ENCODE measurements around the gene MTPN. TPM values are rescaled to one million over a fixed set of nuclear protein-coding genes. Genes with fewer than 3 reads are reported as not detected.
A peak's percentile ranks its signal among the peaks of the same experiment; 100 is the strongest.

Gene MTPN
- total RNA-seq, 1 experiment from 2014 or later = 98.2 TPM

DNA sequence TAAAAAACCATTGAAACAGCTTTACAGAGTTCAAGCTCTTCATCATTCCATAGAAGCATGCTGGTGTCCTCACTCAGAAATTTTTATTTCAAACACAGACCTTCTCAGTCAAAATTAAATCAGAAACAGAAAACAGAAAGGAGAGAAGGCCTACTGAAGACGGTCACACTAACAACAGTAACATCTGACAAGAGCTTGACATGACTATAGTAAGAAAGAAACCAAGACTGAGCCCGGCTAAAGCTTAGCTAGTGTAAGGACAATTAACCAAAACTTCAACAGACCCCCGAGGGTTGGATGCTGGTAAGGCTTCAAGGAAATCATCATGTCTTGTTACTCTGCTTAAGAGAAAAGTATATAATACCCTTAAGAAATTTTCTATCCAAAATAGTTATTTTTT is 38.6 kb downstream of the MTPN start:
- H3K79me2 ChIP-seq (ENCODE audit: insufficient read depth, low read length) = peaks cover 2% of the 10 kb centered on the region; the same call in 1 of the 2 replicates
- no peak overlapping the region for H2BK15ac ChIP-seq (ENCODE audit: low read depth, low read length)
- no peak overlapping the region for H3K27ac ChIP-seq (ENCODE audit: insufficient read length, low read depth, low read length)
- no peak overlapping the region for H2BK5ac ChIP-seq (ENCODE audit: insufficient read length, low read length)
- H3K9me3 ChIP-seq (ENCODE audit: control insufficient read depth, low read depth, low read length) = no peaks in the 10 kb centered on the region
- H3K27me3 ChIP-seq (ENCODE audit: insufficient read depth, low read length) = no peaks in the 10 kb centered on the region
- Mint-ChIP-seq H3K4me1 (peaks cover 23 to 28% of the 10 kb centered on the region in 2 experiments), H3K4me3 (no peak overlapping the region), H3K27ac (peak overlapping the region in 2 of 3 experiments; percentile 51 to 68; a peak in 2 of 7 replicates), H3K36me3 (ENCODE audit: insufficient read depth in 1 of 3, low read depth in 3 of 3) (no peaks in the 10 kb centered on the region), H3K27me3 (ENCODE audit: low read depth) (no peaks in the 10 kb centered on the region), H3K9me3 (no peaks in the 10 kb centered on the region)
- no peak overlapping the region for H2BK120ac ChIP-seq (ENCODE audit: low read depth, low read length, poor library complexity, severe bottlenecking)
- H2AK5ac ChIP-seq (ENCODE audit: insufficient read length, low read length) = no peak overlapping the region
- no peak overlapping the region for H3K4me2 ChIP-seq (ENCODE audit: insufficient read depth, insufficient read length, low read length)
- no peak overlapping the region for H4K5ac ChIP-seq (ENCODE audit: insufficient read length, low read depth, low read length)
- H4K20me1 ChIP-seq (ENCODE audit: control insufficient read depth, insufficient read depth, insufficient read length) = no peaks in the 10 kb centered on the region
- no peak overlapping the region for H3K56ac ChIP-seq (ENCODE audit: insufficient read length, low read depth, low read length)
- H2BK12ac ChIP-seq (ENCODE audit: insufficient read length, low read depth, low read length) = no peak overlapping the region
- H3K9ac ChIP-seq (ENCODE audit: extremely low read depth, insufficient read length, low read length) = no peak overlapping the region
- H2AFZ ChIP-seq (ENCODE audit: low read length) = no peak overlapping the region
- no peak overlapping the region for H3K4ac ChIP-seq (ENCODE audit: low read depth, low read length)
- TF ChIP-seq, protein P1, sequence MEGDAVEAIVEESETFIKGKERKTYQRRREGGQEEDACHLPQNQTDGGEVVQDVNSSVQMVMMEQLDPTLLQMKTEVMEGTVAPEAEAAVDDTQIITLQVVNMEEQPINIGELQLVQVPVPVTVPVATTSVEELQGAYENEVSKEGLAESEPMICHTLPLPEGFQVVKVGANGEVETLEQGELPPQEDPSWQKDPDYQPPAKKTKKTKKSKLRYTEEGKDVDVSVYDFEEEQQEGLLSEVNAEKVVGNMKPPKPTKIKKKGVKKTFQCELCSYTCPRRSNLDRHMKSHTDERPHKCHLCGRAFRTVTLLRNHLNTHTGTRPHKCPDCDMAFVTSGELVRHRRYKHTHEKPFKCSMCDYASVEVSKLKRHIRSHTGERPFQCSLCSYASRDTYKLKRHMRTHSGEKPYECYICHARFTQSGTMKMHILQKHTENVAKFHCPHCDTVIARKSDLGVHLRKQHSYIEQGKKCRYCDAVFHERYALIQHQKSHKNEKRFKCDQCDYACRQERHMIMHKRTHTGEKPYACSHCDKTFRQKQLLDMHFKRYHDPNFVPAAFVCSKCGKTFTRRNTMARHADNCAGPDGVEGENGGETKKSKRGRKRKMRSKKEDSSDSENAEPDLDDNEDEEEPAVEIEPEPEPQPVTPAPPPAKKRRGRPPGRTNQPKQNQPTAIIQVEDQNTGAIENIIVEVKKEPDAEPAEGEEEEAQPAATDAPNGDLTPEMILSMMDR (conservative IDR thresholded peaks at IDR 0.05) = no peak
- no CpG with 5 or more reads among the region's 3 CpGs for WGBS (ENCODE audit: extremely low coverage, insufficient read length, low lambda C conversion rate)
- H3T11ph ChIP-seq (ENCODE audit: low read length) = no peak overlapping the region
- no peak for DNase-seq
- H4K8ac ChIP-seq (replicated peaks; ENCODE audit: insufficient read length, low read depth, low read length) = no peak overlapping the region
- H4K91ac ChIP-seq (ENCODE audit: insufficient read length, low read depth, low read length) = no peak overlapping the region
- no peaks in the 10 kb centered on the region; the same call in 1 of the 2 replicates for H3K4me1 ChIP-seq (ENCODE audit: insufficient read depth, low read length)
- H3K23me2 ChIP-seq (ENCODE audit: insufficient read length, low read depth, low read length, poor library complexity, severe bottlenecking) = no peaks in the 10 kb centered on the region
- peaks cover 3% of the 10 kb centered on the region for H3K79me1 ChIP-seq (ENCODE audit: insufficient read depth, low read depth, low read length, poor library complexity, severe bottlenecking)
- H3K14ac ChIP-seq (ENCODE audit: insufficient read depth, low read length) = no peak overlapping the region
- no peak overlapping the region for H3K23ac ChIP-seq (ENCODE audit: insufficient read length, low read depth, low read length)
- H3K18ac ChIP-seq (ENCODE audit: insufficient read length, low read depth, low read length) = no peak overlapping the region
- no peak overlapping the region for H2BK20ac ChIP-seq (ENCODE audit: low read depth, low read length, poor library complexity, severe bottlenecking)

Measured in H9 (cell line).